Neural progenitor cell (in vitro differentiated cells): ENCODE results near the gene NINL. TPM values are rescaled to one million over a fixed set of nuclear protein-coding genes. Genes with fewer than 3 reads are reported as not detected.

Experiments
- DNase-seq: peaks from one replicate; pipeline ENCODE4 v3.0.0-alpha.2; 2016; ENCODE audit warnings: low spot score
- H2AFZ ChIP-seq: fragments of 200-600 bp; sonication (generic); replicated peaks from 2 replicates; pipeline ENCODE4 v1.6.1; 2016; ENCODE audit warnings: antibody characterized with exemption
- H3F3A ChIP-seq: fragments of 200-600 bp; sonication (generic); 2 replicates; pipeline ENCODE4 v1.6.1; 2016; ENCODE audit warnings: antibody characterized with exemption, low read depth
- H3K27ac ChIP-seq: fragments of 200-600 bp; sonication (generic); 2 replicates; pipeline ENCODE4 v1.5.1; 2016; ENCODE audit warnings: mild to moderate bottlenecking
- H3K27me3 ChIP-seq: fragments of 200-600 bp; sonication (generic); 2 replicates; pipeline ENCODE4 v1.6.1; 2016; ENCODE audit warnings: mild to moderate bottlenecking, moderate library complexity
- H3K36me3 ChIP-seq: fragments of 200-600 bp; sonication (generic); 2 replicates; pipeline ENCODE4 v1.5.1; 2016
- H3K4me1 ChIP-seq: fragments of 200-600 bp; sonication (generic); 2 replicates; pipeline ENCODE4 v1.6.1; 2016; ENCODE audit warnings: mixed run types
- H3K4me2 ChIP-seq: fragments of 200-600 bp; sonication (generic); 2 replicates; pipeline ENCODE4 v1.6.1; 2016
- H3K4me3 ChIP-seq: fragments of 200-600 bp; sonication (generic); 2 replicates; pipeline ENCODE4 v1.5.1; 2016
- H3K79me2 ChIP-seq: fragments of 200-600 bp; sonication (generic); 2 replicates; pipeline ENCODE4 v1.6.1; 2016; ENCODE audit warnings: low read depth
- H3K9ac ChIP-seq: fragments of 200-600 bp; sonication (generic); 2 replicates; pipeline ENCODE4 v1.6.1; 2016
- H3K9me3 ChIP-seq: fragments of 200-600 bp; sonication (generic); 2 replicates; pipeline ENCODE4 v1.5.1; 2016; ENCODE audit warnings: low read depth
- H4K20me1 ChIP-seq: fragments of 200-600 bp; sonication (generic); 2 replicates; pipeline ENCODE4 v1.6.1; 2016; ENCODE audit warnings: low read depth
- H3K27ac Mint-ChIP-seq: 3 replicates; pipeline ENCODE4 v1.8.0; 2021; ENCODE audit warnings: mixed read lengths
- H3K27me3 Mint-ChIP-seq: 2 replicates; pipeline ENCODE4 v1.8.0; 2022; ENCODE audit warnings: low read depth, mild to moderate bottlenecking, inconsistent platforms, moderate library complexity, mixed read lengths; ENCODE audit not compliant: insufficient read depth
- H3K36me3 Mint-ChIP-seq: 3 replicates; pipeline ENCODE4 v1.8.0; 2021; ENCODE audit warnings: mixed read lengths
- H3K4me1 Mint-ChIP-seq: 3 replicates; pipeline ENCODE4 v1.8.0; 2021; ENCODE audit warnings: mixed read lengths
- H3K4me3 Mint-ChIP-seq: 3 replicates; pipeline ENCODE4 v1.8.0; 2021; ENCODE audit warnings: mild to moderate bottlenecking, moderate library complexity, mixed read lengths
- H3K9me3 Mint-ChIP-seq: 3 replicates; pipeline ENCODE4 v1.8.0; 2020; ENCODE audit warnings: mixed read lengths
- CTCF ChIP-seq: fragments of 200-600 bp; sonication (generic); IDR thresholded peaks from 2 replicates; pipeline ENCODE4 v1.5.1; 2017; ENCODE audit warnings: antibody characterized with exemption, mild to moderate bottlenecking
- EZH2 ChIP-seq: fragments of 200-600 bp; sonication (generic); IDR thresholded peaks from 2 replicates; pipeline ENCODE4 v1.6.1; 2017; ENCODE audit warnings: antibody characterized with exemption, mild to moderate bottlenecking, moderate library complexity
- EZH2phosphoT487 ChIP-seq: fragments of 200-600 bp; sonication (generic); IDR thresholded peaks from 2 replicates; pipeline ENCODE4 v1.6.1; 2017; ENCODE audit warnings: antibody characterized with exemption
- total RNA-seq: library from RNA; depleted of rRNA; stranded (reverse); fragments of >200 nt; gene quantifications from 2 replicates; pipeline ENCODE4 v1.2.3, GENCODE V29; 2015; ENCODE audit warnings: low replicate concordance

NINL gene
- total RNA-seq, 1 donor from 2014 or later = 21.5 TPM

GRCh38 chr20:25499031-25499430, 86.3 kb downstream of the NINL start:
- DNase-seq = no peak
- H2AFZ ChIP-seq = no peak overlapping the region
- no peak for TF ChIP-seq CTCF
- no peak for TF ChIP-seq EZH2
- no peak for TF ChIP-seq EZH2phosphoT487
- H3K27ac Mint-ChIP-seq = no peak overlapping the region
- H3F3A ChIP-seq = no peaks in the 10 kb centered on the region
- no peaks in the 10 kb centered on the region for H3K27me3 ChIP-seq
- H3K9me3 ChIP-seq = no peaks in the 10 kb centered on the region
- no peak overlapping the region for H3K4me2 ChIP-seq
- no peak overlapping the region for H3K27ac ChIP-seq
- no peaks in the 10 kb centered on the region for H3K9me3 Mint-ChIP-seq
- no peaks in the 10 kb centered on the region for H3K79me2 ChIP-seq
- H3K9ac ChIP-seq = no peak overlapping the region
- peaks cover 17% of the 10 kb centered on the region for H3K36me3 Mint-ChIP-seq
- H3K4me1 Mint-ChIP-seq = no peaks in the 10 kb centered on the region
- no peaks in the 10 kb centered on the region for H3K4me1 ChIP-seq
- no peaks in the 10 kb centered on the region for H3K36me3 ChIP-seq
- no peak overlapping the region for H3K4me3 ChIP-seq
- H4K20me1 ChIP-seq = no peaks in the 10 kb centered on the region
- H3K27me3 Mint-ChIP-seq = peaks cover 4% of the 10 kb centered on the region
- no peak overlapping the region for H3K4me3 Mint-ChIP-seq

GRCh38 chr20:25498280-25498606, 87.1 kb downstream of the NINL start:
- Histone ChIP-seq H3K4me1 (no peaks in the 10 kb centered on the region), H2AFZ (no peak overlapping the region), H3F3A (no peaks in the 10 kb centered on the region), H3K4me2 (no peak overlapping the region), H3K4me3 (no peak overlapping the region), H3K9me3 (no peaks in the 10 kb centered on the region), H4K20me1 (no peaks in the 10 kb centered on the region), H3K27ac (no peak overlapping the region), H3K27me3 (no peaks in the 10 kb centered on the region), H3K36me3 (no peaks in the 10 kb centered on the region), H3K9ac (no peak overlapping the region), H3K79me2 (no peaks in the 10 kb centered on the region)
- H3K27me3 Mint-ChIP-seq = peaks cover 4% of the 10 kb centered on the region
- no peak for DNase-seq
- H3K9me3 Mint-ChIP-seq = no peaks in the 10 kb centered on the region
- peaks cover 16% of the 10 kb centered on the region for H3K36me3 Mint-ChIP-seq
- no peak overlapping the region for H3K4me3 Mint-ChIP-seq
- no peak overlapping the region for H3K27ac Mint-ChIP-seq
- H3K4me1 Mint-ChIP-seq = no peaks in the 10 kb centered on the region
- TF ChIP-seq EZH2phosphoT487 (no peak), EZH2 (no peak), CTCF (no peak)

GRCh38 chr20:25497586-25498279, 87.6 kb downstream of the NINL start:
- H3K4me2 ChIP-seq = no peak overlapping the region
- no peak overlapping the region for H3K4me3 Mint-ChIP-seq
- H3K36me3 ChIP-seq = no peaks in the 10 kb centered on the region
- TF ChIP-seq EZH2 (no peak), CTCF (no peak), EZH2phosphoT487 (no peak)
- H3K4me3 ChIP-seq = no peak overlapping the region
- peaks cover 15% of the 10 kb centered on the region for H3K36me3 Mint-ChIP-seq
- H3K4me1 Mint-ChIP-seq = no peaks in the 10 kb centered on the region
- DNase-seq = no peak
- H3K9me3 ChIP-seq = no peaks in the 10 kb centered on the region
- no peaks in the 10 kb centered on the region for H3K79me2 ChIP-seq
- H3K27ac Mint-ChIP-seq = no peak overlapping the region
- H3K4me1 ChIP-seq = no peaks in the 10 kb centered on the region
- peaks cover 3% of the 10 kb centered on the region for H3K27me3 Mint-ChIP-seq
- no peaks in the 10 kb centered on the region for H4K20me1 ChIP-seq
- no peak overlapping the region for H2AFZ ChIP-seq
- no peak overlapping the region for H3K27ac ChIP-seq
- H3K9ac ChIP-seq = no peak overlapping the region
- no peaks in the 10 kb centered on the region for H3F3A ChIP-seq
- H3K9me3 Mint-ChIP-seq = no peaks in the 10 kb centered on the region
- no peaks in the 10 kb centered on the region for H3K27me3 ChIP-seq
